ENCODE results near the gene INPP5K.

The INPP5K gene

GRCh38 chr17:1515640-1516387 lies 598 bp downstream of the INPP5K start:
- H3K56ac ChIP-seq (ENCODE audit: low read length) = peak overlapping the region; percentile 85
- no peak overlapping the region for H3K27ac ChIP-seq (ENCODE audit: low read depth, low read length)
- H2BK120ac ChIP-seq (ENCODE audit: low read depth, low read length) = no peak overlapping the region
- no peaks in the 10 kb centered on the region for H3K36me3 ChIP-seq (ENCODE audit: control insufficient read depth, insufficient read depth, low read length)
- no peaks in the 10 kb centered on the region for H3K27me3 ChIP-seq (ENCODE audit: insufficient read depth, low read length, poor library complexity)
- peak overlapping the region; percentile 74 for H3K4me3 ChIP-seq (ENCODE audit: low read length)
- DNase-seq = peak; percentile 93
- peaks cover 2% of the 10 kb centered on the region for H3K79me1 ChIP-seq (ENCODE audit: low read length)
- no CpG with 5 or more reads among the region's 31 CpGs for WGBS (ENCODE audit: extremely low coverage, insufficient coverage, low lambda C conversion rate)
- H4K5ac ChIP-seq (ENCODE audit: low read length) = no peak overlapping the region
- H3K23ac ChIP-seq (ENCODE audit: low read length) = no peak overlapping the region
- no peak overlapping the region for H4K8ac ChIP-seq (ENCODE audit: low read depth, low read length)
- peak overlapping the region; percentile 91 for H3K4me2 ChIP-seq (ENCODE audit: low read length)
- no peak overlapping the region for H3K18ac ChIP-seq (ENCODE audit: low read length)
- H3K4me1 ChIP-seq (ENCODE audit: control insufficient read depth, low read depth, low read length) = peaks cover 1% of the 10 kb centered on the region
- H3K9ac ChIP-seq (ENCODE audit: low read length) = peak overlapping the region; percentile 80
- H2BK15ac ChIP-seq (replicated peaks; ENCODE audit: low read depth) = no peak overlapping the region
- no peaks in the 10 kb centered on the region for H3K79me2 ChIP-seq (ENCODE audit: control insufficient read depth, insufficient read depth, low read length)
- no peak overlapping the region for H3K4ac ChIP-seq (ENCODE audit: low read depth, low read length)
- no peak overlapping the region for H2BK5ac ChIP-seq (ENCODE audit: low read length)
- no peak overlapping the region for H2AK5ac ChIP-seq (ENCODE audit: low read length)

GRCh38 chr17:1512351-1512750 lies 4.1 kb downstream of the INPP5K start:
- H4K8ac ChIP-seq (ENCODE audit: low read depth, low read length) = no peak overlapping the region
- no peak for DNase-seq
- H3K4me3 ChIP-seq (ENCODE audit: low read length) = no peak overlapping the region
- peaks cover 1% of the 10 kb centered on the region for H3K4me1 ChIP-seq (ENCODE audit: control insufficient read depth, low read depth, low read length)
- no peak overlapping the region for H2BK5ac ChIP-seq (ENCODE audit: low read length)
- H2BK120ac ChIP-seq (ENCODE audit: low read depth, low read length) = no peak overlapping the region
- H3K27ac ChIP-seq (ENCODE audit: low read depth, low read length) = no peak overlapping the region
- no peak overlapping the region for H2AK5ac ChIP-seq (ENCODE audit: low read length)
- no peak overlapping the region for H4K5ac ChIP-seq (ENCODE audit: low read length)
- no peak overlapping the region for H3K56ac ChIP-seq (ENCODE audit: low read length)
- no peaks in the 10 kb centered on the region for H3K36me3 ChIP-seq (ENCODE audit: control insufficient read depth, insufficient read depth, low read length)
- no peaks in the 10 kb centered on the region for H3K79me2 ChIP-seq (ENCODE audit: control insufficient read depth, insufficient read depth, low read length)
- H3K27me3 ChIP-seq (ENCODE audit: insufficient read depth, low read length, poor library complexity) = no peaks in the 10 kb centered on the region
- H3K4me2 ChIP-seq (ENCODE audit: low read length) = no peak overlapping the region
- H3K4ac ChIP-seq (ENCODE audit: low read depth, low read length) = no peak overlapping the region
- H3K9ac ChIP-seq (ENCODE audit: low read length) = no peak overlapping the region
- H2BK15ac ChIP-seq (replicated peaks; ENCODE audit: low read depth) = no peak overlapping the region
- H3K79me1 ChIP-seq (ENCODE audit: low read length) = peaks cover 2% of the 10 kb centered on the region
- no CpG with 5 or more reads among the region's 2 CpGs for WGBS (ENCODE audit: extremely low coverage, insufficient coverage, low lambda C conversion rate)
- no peak overlapping the region for H3K23ac ChIP-seq (ENCODE audit: low read length)
- no peak overlapping the region for H3K18ac ChIP-seq (ENCODE audit: low read length)

- no peak overlapping the region for H3K27ac ChIP-seq (ENCODE audit: low read depth, low read length)
- DNase-seq = no peak
- no CpG with 5 or more reads among the region's 7 CpGs for WGBS (ENCODE audit: extremely low coverage, insufficient coverage, low lambda C conversion rate)
Observed at GRCh38 chr17:1511756-1512321, 4.6 kb downstream of the INPP5K start.

GRCh38 chr17:1511290-1511689 lies 5.1 kb downstream of the INPP5K start:
- Histone ChIP-seq H3K79me1 (ENCODE audit: low read length) (peaks cover 2% of the 10 kb centered on the region), H3K79me2 (ENCODE audit: control insufficient read depth, insufficient read depth, low read length) (no peaks in the 10 kb centered on the region), H3K27me3 (ENCODE audit: insufficient read depth, low read length, poor library complexity) (no peaks in the 10 kb centered on the region), H3K4me2 (ENCODE audit: low read length) (no peak overlapping the region), H2BK5ac (ENCODE audit: low read length) (no peak overlapping the region), H3K23ac (ENCODE audit: low read length) (no peak overlapping the region), H3K9ac (ENCODE audit: low read length) (no peak overlapping the region), H3K36me3 (ENCODE audit: control insufficient read depth, insufficient read depth, low read length) (no peaks in the 10 kb centered on the region), H3K18ac (ENCODE audit: low read length) (no peak overlapping the region), H3K27ac (ENCODE audit: low read depth, low read length) (no peak overlapping the region), H4K8ac (ENCODE audit: low read depth, low read length) (no peak overlapping the region), H3K56ac (ENCODE audit: low read length) (no peak overlapping the region), H2AK5ac (ENCODE audit: low read length) (no peak overlapping the region), H2BK15ac (replicated peaks; ENCODE audit: low read depth) (no peak overlapping the region), H2BK120ac (ENCODE audit: low read depth, low read length) (no peak overlapping the region), H4K5ac (ENCODE audit: low read length) (no peak overlapping the region), H3K4ac (ENCODE audit: low read depth, low read length) (no peak overlapping the region), H3K4me3 (ENCODE audit: low read length) (no peak overlapping the region), H3K4me1 (ENCODE audit: control insufficient read depth, low read depth, low read length) (peaks cover 1% of the 10 kb centered on the region)
- DNase-seq = no peak
- WGBS (ENCODE audit: extremely low coverage, insufficient coverage, low lambda C conversion rate) = no CpG with 5 or more reads among the region's 11 CpGs

More at GRCh38 chr17:1511756-1512321, 4.6 kb downstream of the INPP5K start:
- H3K9ac ChIP-seq (ENCODE audit: low read length) = no peak overlapping the region
- no peak overlapping the region for H3K18ac ChIP-seq (ENCODE audit: low read length)
- H3K4ac ChIP-seq (ENCODE audit: low read depth, low read length) = no peak overlapping the region
- H2BK15ac ChIP-seq (replicated peaks; ENCODE audit: low read depth) = no peak overlapping the region
- H4K8ac ChIP-seq (ENCODE audit: low read depth, low read length) = no peak overlapping the region
- H2BK120ac ChIP-seq (ENCODE audit: low read depth, low read length) = no peak overlapping the region
- H3K79me2 ChIP-seq (ENCODE audit: control insufficient read depth, insufficient read depth, low read length) = no peaks in the 10 kb centered on the region
- H3K36me3 ChIP-seq (ENCODE audit: control insufficient read depth, insufficient read depth, low read length) = no peaks in the 10 kb centered on the region
- no peak overlapping the region for H4K5ac ChIP-seq (ENCODE audit: low read length)
- peaks cover 2% of the 10 kb centered on the region for H3K79me1 ChIP-seq (ENCODE audit: low read length)
- H3K4me1 ChIP-seq (ENCODE audit: control insufficient read depth, low read depth, low read length) = peaks cover 1% of the 10 kb centered on the region
- no peak overlapping the region for H3K56ac ChIP-seq (ENCODE audit: low read length)
- no peak overlapping the region for H2BK5ac ChIP-seq (ENCODE audit: low read length)
- no peak overlapping the region for H3K4me3 ChIP-seq (ENCODE audit: low read length)
- no peak overlapping the region for H3K4me2 ChIP-seq (ENCODE audit: low read length)
- H3K23ac ChIP-seq (ENCODE audit: low read length) = no peak overlapping the region
- H3K27me3 ChIP-seq (ENCODE audit: insufficient read depth, low read length, poor library complexity) = no peaks in the 10 kb centered on the region
- no peak overlapping the region for H2AK5ac ChIP-seq (ENCODE audit: low read length)

- no peak overlapping the region for H3K9ac ChIP-seq (ENCODE audit: low read length)
- H4K8ac ChIP-seq (ENCODE audit: low read depth, low read length) = no peak overlapping the region
- no peaks in the 10 kb centered on the region for H3K36me3 ChIP-seq (ENCODE audit: control insufficient read depth, insufficient read depth, low read length)
- no peaks in the 10 kb centered on the region for H3K79me1 ChIP-seq (ENCODE audit: low read length)
- no peak overlapping the region for H3K18ac ChIP-seq (ENCODE audit: low read length)
- H3K27me3 ChIP-seq (ENCODE audit: insufficient read depth, low read length, poor library complexity) = no peaks in the 10 kb centered on the region
- no peak overlapping the region for H4K5ac ChIP-seq (ENCODE audit: low read length)
- no peak overlapping the region for H3K23ac ChIP-seq (ENCODE audit: low read length)
- H2BK15ac ChIP-seq (replicated peaks; ENCODE audit: low read depth) = no peak overlapping the region
- no peak overlapping the region for H3K4me2 ChIP-seq (ENCODE audit: low read length)
- H3K56ac ChIP-seq (ENCODE audit: low read length) = no peak overlapping the region
- H2AK5ac ChIP-seq (ENCODE audit: low read length) = no peak overlapping the region
- no peak overlapping the region for H2BK120ac ChIP-seq (ENCODE audit: low read depth, low read length)
- no peak overlapping the region for H3K4me3 ChIP-seq (ENCODE audit: low read length)
- no peaks in the 10 kb centered on the region for H3K79me2 ChIP-seq (ENCODE audit: control insufficient read depth, insufficient read depth, low read length)
- no peak overlapping the region for H3K4ac ChIP-seq (ENCODE audit: low read depth, low read length)
- H3K27ac ChIP-seq (ENCODE audit: low read depth, low read length) = no peak overlapping the region
- no CpG with 5 or more reads among the region's 7 CpGs for WGBS (ENCODE audit: extremely low coverage, insufficient coverage, low lambda C conversion rate)
- no peak overlapping the region for H2BK5ac ChIP-seq (ENCODE audit: low read length)
- DNase-seq = no peak
- H3K4me1 ChIP-seq (ENCODE audit: control insufficient read depth, low read depth, low read length) = no peaks in the 10 kb centered on the region
Observed at GRCh38 chr17:1509290-1509881, 7.0 kb downstream of the INPP5K start.

Data from mesendoderm (in vitro differentiated cells).